Measurements from ENCODE around the gene MLEC. TPM values are rescaled to one million over a fixed set of nuclear protein-coding genes. Genes with fewer than 3 reads are reported as not detected.

Gene MLEC
- total RNA-seq, 2 donors from 2014 or later, result 188 to 195 TPM

GRCh38 chr12:120666571-120667390 is 20.2 kb upstream of the MLEC start:
- Mint-ChIP-seq H3K4me1 (peaks cover 5% of the 10 kb centered on the region), H3K27ac (no peak overlapping the region), H3K9me3 (no peaks in the 10 kb centered on the region), H3K36me3 (ENCODE audit: low read depth) (no peaks in the 10 kb centered on the region), H3K27me3 (ENCODE audit: insufficient read depth) (no peaks in the 10 kb centered on the region), H3K4me3 (no peak overlapping the region)
- H3K9me3 ChIP-seq (ENCODE audit: control insufficient read depth, low read length), result no peaks in the 10 kb centered on the region
- no peaks in the 10 kb centered on the region for H3K27me3 ChIP-seq (ENCODE audit: control insufficient read depth, insufficient read depth, low read length, poor library complexity, severe bottlenecking)
- H3K9ac ChIP-seq (ENCODE audit: extremely low read depth, low read length, poor library complexity, severe bottlenecking), result no peak overlapping the region
- no peak for DNase-seq
- H3K27ac ChIP-seq (ENCODE audit: low read depth, low read length), result no peak overlapping the region
- TF ChIP-seq, protein P1, sequence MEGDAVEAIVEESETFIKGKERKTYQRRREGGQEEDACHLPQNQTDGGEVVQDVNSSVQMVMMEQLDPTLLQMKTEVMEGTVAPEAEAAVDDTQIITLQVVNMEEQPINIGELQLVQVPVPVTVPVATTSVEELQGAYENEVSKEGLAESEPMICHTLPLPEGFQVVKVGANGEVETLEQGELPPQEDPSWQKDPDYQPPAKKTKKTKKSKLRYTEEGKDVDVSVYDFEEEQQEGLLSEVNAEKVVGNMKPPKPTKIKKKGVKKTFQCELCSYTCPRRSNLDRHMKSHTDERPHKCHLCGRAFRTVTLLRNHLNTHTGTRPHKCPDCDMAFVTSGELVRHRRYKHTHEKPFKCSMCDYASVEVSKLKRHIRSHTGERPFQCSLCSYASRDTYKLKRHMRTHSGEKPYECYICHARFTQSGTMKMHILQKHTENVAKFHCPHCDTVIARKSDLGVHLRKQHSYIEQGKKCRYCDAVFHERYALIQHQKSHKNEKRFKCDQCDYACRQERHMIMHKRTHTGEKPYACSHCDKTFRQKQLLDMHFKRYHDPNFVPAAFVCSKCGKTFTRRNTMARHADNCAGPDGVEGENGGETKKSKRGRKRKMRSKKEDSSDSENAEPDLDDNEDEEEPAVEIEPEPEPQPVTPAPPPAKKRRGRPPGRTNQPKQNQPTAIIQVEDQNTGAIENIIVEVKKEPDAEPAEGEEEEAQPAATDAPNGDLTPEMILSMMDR (conservative IDR thresholded peaks at IDR 0.05), result no peak
- 91 to 93% methylated on average over 18 to 34 of the region's 34 CpGs for WGBS, 2 experiments (ENCODE audit: insufficient coverage in 1 of 2, insufficient read length in 1 of 2)
- H3K36me3 ChIP-seq (ENCODE audit: control insufficient read depth, insufficient read depth, low read length), result no peaks in the 10 kb centered on the region
- no peaks in the 10 kb centered on the region for H3K4me1 ChIP-seq (ENCODE audit: control insufficient read depth, insufficient read depth, low read length)
- no peak overlapping the region for H3K4me3 ChIP-seq (ENCODE audit: low read length)

DNA sequence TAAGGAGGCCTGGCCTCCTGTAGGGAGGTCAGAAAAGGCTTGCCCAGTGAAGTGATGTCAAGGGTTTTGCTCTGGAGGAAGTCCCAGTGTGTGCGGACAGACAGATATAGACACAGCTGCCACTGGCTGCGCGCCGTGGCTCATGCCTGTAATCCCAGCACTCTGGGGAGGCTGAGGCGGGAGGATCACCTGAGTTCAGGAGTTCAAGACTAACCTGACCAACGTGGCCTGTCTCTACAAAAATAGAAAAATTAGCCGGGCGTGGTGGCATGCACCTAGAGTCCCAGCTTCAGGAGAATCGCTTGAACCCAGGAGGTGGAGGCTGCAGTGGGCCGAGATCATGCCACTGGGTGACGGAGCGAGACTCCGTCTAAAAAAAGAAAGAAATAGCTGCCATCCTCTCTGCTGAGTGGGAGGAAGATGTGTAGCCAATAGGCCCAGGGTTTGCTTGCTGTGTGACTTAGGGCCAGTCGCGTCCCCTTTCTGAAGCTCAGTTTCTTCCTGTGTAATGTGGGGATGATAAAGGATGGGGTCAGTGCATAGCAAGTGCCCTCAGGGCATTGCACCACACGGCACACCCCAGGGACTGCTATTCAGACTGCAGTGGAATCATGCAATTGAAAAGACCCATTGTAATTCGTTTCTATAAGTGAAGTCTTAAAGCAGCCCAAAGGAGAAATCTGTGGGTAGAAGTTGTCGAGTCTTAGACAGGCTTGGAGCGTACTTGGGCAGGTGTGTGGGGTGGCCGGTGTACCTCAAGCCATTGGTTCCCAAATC is 18.7 kb upstream of the MLEC start:
- DNase-seq, result no peak
- H3K4me3 Mint-ChIP-seq, result no peak overlapping the region

More for the DNA sequence above, 18.7 kb upstream of the MLEC start:
- Mint-ChIP-seq H3K9me3 (no peaks in the 10 kb centered on the region), H3K4me1 (peaks cover 5% of the 10 kb centered on the region), H3K27me3 (ENCODE audit: insufficient read depth) (no peaks in the 10 kb centered on the region), H3K27ac (no peak overlapping the region), H3K36me3 (ENCODE audit: low read depth) (no peaks in the 10 kb centered on the region)
- TF ChIP-seq, protein P1 (conservative IDR thresholded peaks at IDR 0.05), result no peak
- H3K27ac ChIP-seq (ENCODE audit: low read depth, low read length), result peak overlapping the region; percentile 60
- no peak overlapping the region for H3K9ac ChIP-seq (ENCODE audit: extremely low read depth, low read length, poor library complexity, severe bottlenecking)
- no peaks in the 10 kb centered on the region for H3K27me3 ChIP-seq (ENCODE audit: control insufficient read depth, insufficient read depth, low read length, poor library complexity, severe bottlenecking)
- no peaks in the 10 kb centered on the region for H3K9me3 ChIP-seq (ENCODE audit: control insufficient read depth, low read length)
- no peak overlapping the region for H3K4me3 ChIP-seq (ENCODE audit: low read length)
- no peaks in the 10 kb centered on the region for H3K4me1 ChIP-seq (ENCODE audit: control insufficient read depth, insufficient read depth, low read length)
- no peaks in the 10 kb centered on the region for H3K36me3 ChIP-seq (ENCODE audit: control insufficient read depth, insufficient read depth, low read length)
- 81 to 83% methylated on average over 16 to 20 of the region's 20 CpGs for WGBS, 2 experiments (ENCODE audit: insufficient coverage in 1 of 2, insufficient read length in 1 of 2)

Data from endodermal cell (in vitro differentiated cells).